Liver (tissue), 3 donors: ENCODE measurements around the gene DDX17.

Experiments used
- CTCF ChIP-seq: fragments of 150-350 bp; IDR thresholded peaks from 2 replicates; pipeline ENCODE4 v1.5.1; 2017; ENCODE audit warnings: improper control_type of control experiment, low read depth, low read length; ENCODE audit not compliant: missing input control
- GABPA ChIP-seq, 2 donors: IDR thresholded peaks in 1 of 2; conservative IDR thresholded peaks in 1 of 2; 2 replicates each; pipeline ENCODE4 v1.6.1; 2016; ENCODE audit warnings: antibody characterized with exemption in 2 of 2, mild to moderate bottlenecking in 1 of 2, moderate library complexity in 1 of 2
- JUND ChIP-seq, 2 donors: IDR thresholded peaks; 2 replicates each; pipeline ENCODE4 v1.6.1; 2016; ENCODE audit warnings: antibody characterized with exemption in 2 of 2
- MAX ChIP-seq: IDR thresholded peaks from 2 replicates; pipeline ENCODE4 v1.6.1; 2016; ENCODE audit warnings: antibody characterized with exemption
- NR2F2 ChIP-seq: IDR thresholded peaks from 2 replicates; pipeline ENCODE4 v1.6.1; 2016; ENCODE audit warnings: antibody characterized with exemption
- REST ChIP-seq: IDR thresholded peaks from 2 replicates; pipeline ENCODE4 v1.6.1; 2016; ENCODE audit warnings: antibody characterized with exemption, mild to moderate bottlenecking
- RXRA ChIP-seq, 2 donors: IDR thresholded peaks; 2 replicates each; pipeline ENCODE4 v1.6.1; 2017 to 2018; ENCODE audit warnings: antibody characterized with exemption in 2 of 2, mild to moderate bottlenecking in 1 of 2
- SP1 ChIP-seq: IDR thresholded peaks from 2 replicates; pipeline ENCODE4 v1.6.1; 2018; ENCODE audit warnings: antibody characterized with exemption, mild to moderate bottlenecking
- TAF1 ChIP-seq: conservative IDR thresholded peaks from 2 replicates; pipeline ENCODE4 v1.6.1; 2016; ENCODE audit warnings: antibody characterized with exemption, mild to moderate bottlenecking
- YY1 ChIP-seq: IDR thresholded peaks from 2 replicates; pipeline ENCODE4 v1.6.1; 2016; ENCODE audit warnings: antibody characterized with exemption, mild to moderate bottlenecking
- donor health status: healthy.
- donor health status: healthy.

- no peak for TF ChIP-seq RXRA (IDR thresholded peaks at IDR 0.05)
- no peak for TF ChIP-seq SP1
- no peak for TF ChIP-seq CTCF
- no peak for TF ChIP-seq JUND (IDR thresholded peaks at IDR 0.05)
- no peak for TF ChIP-seq GABPA (IDR thresholded peaks at IDR 0.05 in 1 of 2, conservative IDR thresholded peaks at IDR 0.05 in 1 of 2)
- no peak for TF ChIP-seq REST
- no peak for TF ChIP-seq MAX
- no peak for TF ChIP-seq NR2F2
- no peak for TF ChIP-seq TAF1
- TF ChIP-seq YY1: no peak
Measured at GRCh38 chr22:38524429-38524828, 18.3 kb upstream of the DDX17 start.
